Neural crest cell (in vitro differentiated cells): ENCODE results near the gene KLF2. TPM values are rescaled to one million over a fixed set of nuclear protein-coding genes. Genes with fewer than 3 reads are reported as not detected.

Source experiments
- DNase-seq: peaks from one replicate; pipeline ENCODE4 v3.0.0; 2021; ENCODE audit warnings: low read depth, mixed read lengths, low spot score
- H3K27ac Mint-ChIP-seq: one replicate; pipeline ENCODE4 v1.8.0; 2021; ENCODE audit warnings: mild to moderate bottlenecking, mixed read lengths; ENCODE audit not compliant: unreplicated experiment
- H3K27me3 Mint-ChIP-seq: 2 replicates; pipeline ENCODE4 v1.8.0; 2021; ENCODE audit warnings: low read depth, mild to moderate bottlenecking, mixed read lengths
- H3K36me3 Mint-ChIP-seq: 2 replicates; pipeline ENCODE4 v1.8.0; 2021; ENCODE audit warnings: low read depth, mild to moderate bottlenecking, mixed read lengths
- H3K4me1 Mint-ChIP-seq: 2 replicates; pipeline ENCODE4 v1.8.0; 2021; ENCODE audit warnings: mixed read lengths
- H3K4me3 Mint-ChIP-seq: one replicate; pipeline ENCODE4 v1.8.0; 2021; ENCODE audit warnings: mild to moderate bottlenecking, mixed read lengths
- H3K9me3 Mint-ChIP-seq: 2 replicates; pipeline ENCODE4 v1.8.0; 2021; ENCODE audit warnings: mixed read lengths
- total RNA-seq: library from RNA; stranded (reverse); gene quantifications from 2 replicates; pipeline ENCODE4 v1.2.1, GENCODE V29; 2021
- TF ChIP-seq, protein P1 (sequence below): fragments of 200-600 bp; sonication (generic); conservative IDR thresholded peaks from 2 replicates; pipeline ENCODE4 v1.5.0; 2021; ENCODE audit warnings: antibody characterized with exemption, mild to moderate bottlenecking

Gene KLF2
- total RNA-seq, 1 donor from 2014 or later, result 0.54 TPM

DNA sequence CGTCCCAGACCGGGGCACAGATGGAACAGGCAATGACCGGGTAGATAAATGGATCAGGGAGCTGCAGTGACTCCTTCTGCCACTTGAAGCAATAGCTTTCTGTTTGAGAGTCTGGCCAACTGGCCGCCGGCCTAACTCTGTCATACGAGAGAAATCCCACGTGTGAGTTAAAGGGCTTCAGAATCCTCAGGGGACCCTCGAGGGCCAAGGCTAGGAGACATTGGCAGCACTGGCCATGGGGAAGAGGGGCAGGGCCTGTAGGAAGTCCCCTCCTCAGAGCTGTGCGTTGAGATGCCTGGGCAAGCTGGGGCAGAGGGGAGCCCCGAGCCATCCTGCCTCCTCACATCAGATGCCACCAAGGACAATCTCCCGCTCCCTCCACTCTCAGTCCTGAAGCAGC lies 51.6 kb downstream of the KLF2 start:
- Mint-ChIP-seq H3K9me3 (no peaks in the 10 kb centered on the region), H3K4me3 (no peak overlapping the region), H3K36me3 (peaks cover 12% of the 10 kb centered on the region), H3K4me1 (peaks cover 5% of the 10 kb centered on the region), H3K27ac (no peak overlapping the region), H3K27me3 (no peaks in the 10 kb centered on the region)
- no peak for DNase-seq
- TF ChIP-seq, protein P1, sequence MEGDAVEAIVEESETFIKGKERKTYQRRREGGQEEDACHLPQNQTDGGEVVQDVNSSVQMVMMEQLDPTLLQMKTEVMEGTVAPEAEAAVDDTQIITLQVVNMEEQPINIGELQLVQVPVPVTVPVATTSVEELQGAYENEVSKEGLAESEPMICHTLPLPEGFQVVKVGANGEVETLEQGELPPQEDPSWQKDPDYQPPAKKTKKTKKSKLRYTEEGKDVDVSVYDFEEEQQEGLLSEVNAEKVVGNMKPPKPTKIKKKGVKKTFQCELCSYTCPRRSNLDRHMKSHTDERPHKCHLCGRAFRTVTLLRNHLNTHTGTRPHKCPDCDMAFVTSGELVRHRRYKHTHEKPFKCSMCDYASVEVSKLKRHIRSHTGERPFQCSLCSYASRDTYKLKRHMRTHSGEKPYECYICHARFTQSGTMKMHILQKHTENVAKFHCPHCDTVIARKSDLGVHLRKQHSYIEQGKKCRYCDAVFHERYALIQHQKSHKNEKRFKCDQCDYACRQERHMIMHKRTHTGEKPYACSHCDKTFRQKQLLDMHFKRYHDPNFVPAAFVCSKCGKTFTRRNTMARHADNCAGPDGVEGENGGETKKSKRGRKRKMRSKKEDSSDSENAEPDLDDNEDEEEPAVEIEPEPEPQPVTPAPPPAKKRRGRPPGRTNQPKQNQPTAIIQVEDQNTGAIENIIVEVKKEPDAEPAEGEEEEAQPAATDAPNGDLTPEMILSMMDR, result no peak

DNA sequence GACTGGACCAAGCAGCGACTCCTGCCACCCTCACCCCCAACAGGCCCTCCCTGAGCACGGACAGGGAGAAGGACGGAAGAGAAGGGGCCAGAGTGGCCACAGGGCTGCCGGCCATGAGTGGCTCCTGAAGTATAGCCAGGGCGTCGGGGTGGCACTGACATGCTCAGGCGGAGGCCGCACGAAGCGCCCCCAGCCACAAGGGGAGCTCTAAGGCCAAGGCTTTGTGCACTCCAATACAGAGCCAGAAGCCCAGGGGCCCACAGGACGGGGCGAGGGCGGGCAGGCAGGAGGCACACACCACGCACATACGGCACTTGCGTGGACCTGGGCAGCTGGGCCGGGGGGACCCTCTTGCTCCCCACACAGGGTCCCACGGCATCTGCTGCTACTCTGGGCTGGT lies 52.0 kb downstream of the KLF2 start:
- TF ChIP-seq, protein P1, result peak; percentile 51
- Mint-ChIP-seq H3K4me3 (no peak overlapping the region), H3K9me3 (no peaks in the 10 kb centered on the region), H3K27me3 (no peaks in the 10 kb centered on the region), H3K36me3 (peaks cover 12% of the 10 kb centered on the region), H3K27ac (no peak overlapping the region), H3K4me1 (peaks cover 5% of the 10 kb centered on the region)
- DNase-seq, result peak; percentile 27

DNA sequence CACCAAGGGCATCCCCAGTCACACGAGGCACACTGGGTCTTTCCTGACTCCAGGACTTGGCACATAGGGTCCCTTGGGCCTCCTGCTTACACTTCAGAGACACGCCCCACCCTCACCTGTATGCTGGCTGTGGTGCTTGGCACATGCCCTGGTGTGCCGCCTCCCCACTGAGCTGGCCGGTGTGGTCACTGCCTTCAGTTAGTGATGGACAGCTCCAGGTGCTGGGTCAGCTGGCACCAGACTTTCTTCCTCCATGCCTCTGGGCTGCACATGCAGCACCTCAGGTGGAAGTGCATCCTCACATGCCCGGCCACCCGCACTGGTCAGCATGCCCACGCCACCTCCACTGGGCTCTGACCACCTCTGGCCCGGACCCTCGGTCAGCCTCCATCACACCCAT lies 52.9 kb downstream of the KLF2 start:
- no peak for DNase-seq
- Mint-ChIP-seq H3K4me3 (no peak overlapping the region), H3K9me3 (no peaks in the 10 kb centered on the region), H3K27me3 (no peaks in the 10 kb centered on the region), H3K4me1 (peaks cover 5% of the 10 kb centered on the region), H3K36me3 (peaks cover 12% of the 10 kb centered on the region), H3K27ac (no peak overlapping the region)
- TF ChIP-seq, protein P1, result no peak

Other genes starting within 250 kb of the KLF2 start
- gene TPM4, start 248.3 kb upstream of the KLF2 start, total RNA-seq, result 357 and 373 TPM in 2 replicates
- gene RAB8A, start 212.9 kb upstream of the KLF2 start, total RNA-seq, result 88.9 and 95.5 TPM in 2 replicates
- not detected in 2 replicates for gene HSH2D, start 181.1 kb upstream of the KLF2 start, total RNA-seq
- gene CIB3, start 151.3 kb upstream of the KLF2 start, total RNA-seq, result not detected in 2 replicates
- 84.4 and 85.9 TPM in 2 replicates for gene FAM32A, start 139.4 kb upstream of the KLF2 start, total RNA-seq
- 97.6 and 104 TPM in 2 replicates for gene AP1M1, start 126.9 kb upstream of the KLF2 start, total RNA-seq
- gene EPS15L1, start 147.1 kb downstream of the KLF2 start, total RNA-seq, result 57.6 and 62.9 TPM in 2 replicates
- not detected in 2 replicates for gene CALR3, start 171.3 kb downstream of the KLF2 start, total RNA-seq
- 9.0 and 9.6 TPM in 2 replicates for gene C19orf44, start 171.6 kb downstream of the KLF2 start, total RNA-seq
- gene CHERP, start 217.6 kb downstream of the KLF2 start, total RNA-seq, result 93.3 and 95.7 TPM in 2 replicates
- gene SLC35E1, start 247.6 kb downstream of the KLF2 start, total RNA-seq, result 30.4 and 32.5 TPM in 2 replicates